Kidney (tissue), 14 donors: ENCODE data around the gene PIK3CD. TPM values are rescaled to one million over a fixed set of nuclear protein-coding genes. Genes with fewer than 3 reads are reported as not detected.
A peak's percentile ranks its signal among the peaks of the same experiment; 100 is the strongest.

Experiments
- DNase-seq, 5 donors: peaks; one replicate each; pipeline ENCODE4 v3.0.0-alpha.2; 2013 to 2020
- FAIRE-seq: peaks from 2 replicates; lab custom pipeline; 2012; peaks lifted over from hg19 to GRCh38; lab: Jason Lieb, UNC
- H3K27ac ChIP-seq, 2 donors: one replicate each; pipeline ENCODE4 v1.7.0; 2013; ENCODE audit warnings: low read depth in 2 of 2, low read length in 2 of 2, inconsistent platforms in 1 of 2
- H3K27me3 ChIP-seq: one replicate; pipeline ENCODE4 v1.7.1; 2013; ENCODE audit warnings: low read length, inconsistent platforms; ENCODE audit not compliant: control insufficient read depth, insufficient read depth
- H3K36me3 ChIP-seq, 3 donors: one replicate each; pipeline versions ENCODE4 v1.7.0 to v1.7.1; 2013; ENCODE audit warnings: low read length in 3 of 3, control low read depth in 1 of 3, inconsistent platforms in 1 of 3; ENCODE audit not compliant: insufficient read depth in 3 of 3, control insufficient read depth in 2 of 3
- H3K4me1 ChIP-seq, 3 donors: one replicate each; pipeline versions ENCODE4 v1.7.0 to v1.7.1; 2013; ENCODE audit warnings: low read length in 3 of 3, inconsistent platforms in 1 of 3, low read depth in 1 of 3; ENCODE audit not compliant: control insufficient read depth in 2 of 3, insufficient read depth in 2 of 3
- H3K4me3 ChIP-seq, 3 donors: one replicate each; pipeline versions ENCODE4 v1.7.0 to v1.8.1; 2013; ENCODE audit warnings: low read length in 3 of 3, control low read depth in 1 of 3, inconsistent platforms in 1 of 3
- H3K9ac ChIP-seq, 3 donors: one replicate each; pipeline versions ENCODE4 v1.7.0 to v1.7.1; 2013; ENCODE audit warnings: low read length in 3 of 3, control low read depth in 1 of 3, inconsistent platforms in 1 of 3
- H3K9me3 ChIP-seq, 3 donors: one replicate each; pipeline versions ENCODE4 v1.7.0 to v1.7.1; 2013; ENCODE audit warnings: low read length in 3 of 3, control low read depth in 1 of 3, inconsistent platforms in 1 of 3; ENCODE audit not compliant: control insufficient read depth in 2 of 3, insufficient read depth in 1 of 3
- intact Hi-C: fragments of 100-400 bp; cut with DNase I; formaldehyde crosslinking; loops from one replicate; pipeline ENCODE4 v1.11.1; 2022
- polyA plus RNA-seq: library from polyadenylated mRNA; stranded (reverse); fragments of 350-450 nt; fragmentation: Illumina TruSeq; extraction: RNeasy Lipid Tissue Mini Kit (QIAGEN cat#74804); gene quantifications from one replicate; pipeline ENCODE4 v1.2.3, GENCODE V29; 2014; ENCODE audit warnings: low read depth, low replicate concordance; ENCODE audit not compliant: insufficient read depth
- total RNA-seq: library from RNA; stranded (reverse); fragmentation: NEBNext Ultra II Directional; extraction: Animal tissue kit (Norgen Biotek cat#: 25700); gene quantifications from one replicate; pipeline ENCODE4 v1.2.1, GENCODE V29; 2021
- TF ChIP-seq, protein P1 (sequence below): IDR thresholded peaks from 3 replicates; pipeline ENCODE4 v1.5.1; 2012; ENCODE audit warnings: mild to moderate bottlenecking, moderate library complexity, borderline replicate concordance; ENCODE audit not compliant: insufficient read depth; ENCODE audit errors: extremely low read depth
- donor health status: control.
- donor health status: control.
- donor health status: control.
- donor health status: control.
- donor health status: control.
- donor health status: DM: yes; HTN: yes; CAD: no.
- donor health status: Normal renal cell carcinoma (clear cell type).

PIK3CD gene
- total and polyA plus RNA-seq, 2 donors from 2014 or later, result 5.3 to 19.7 TPM

DNA sequence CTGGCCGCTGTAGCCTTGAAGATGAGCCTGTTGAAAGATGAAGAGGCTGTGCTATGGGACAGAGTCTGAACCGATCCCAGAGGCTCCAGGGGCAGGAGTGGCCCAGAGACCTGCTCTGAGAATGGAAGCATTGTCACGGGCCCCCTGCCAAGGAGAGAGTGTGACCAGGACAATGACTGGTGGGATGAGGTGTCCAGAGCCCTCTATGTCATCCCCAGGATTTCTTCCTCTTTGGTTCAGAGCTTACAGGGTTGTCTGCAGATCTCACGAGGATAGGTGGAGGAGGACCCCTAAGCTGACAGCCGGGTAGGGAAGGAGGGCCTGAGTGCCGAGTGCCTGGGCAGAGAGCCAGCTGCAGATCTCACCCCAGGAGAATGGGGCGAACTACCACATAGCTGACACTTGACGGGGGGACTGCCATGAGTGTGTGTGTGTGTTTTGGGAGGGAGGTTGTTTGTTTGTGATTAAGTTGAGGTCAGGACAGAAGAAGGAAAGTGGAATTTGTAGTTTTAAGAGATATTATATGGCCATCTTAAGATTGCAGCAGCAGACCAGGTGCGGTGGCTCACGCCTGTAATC is 25.4 kb downstream of the PIK3CD start:
- TF ChIP-seq, protein P1, sequence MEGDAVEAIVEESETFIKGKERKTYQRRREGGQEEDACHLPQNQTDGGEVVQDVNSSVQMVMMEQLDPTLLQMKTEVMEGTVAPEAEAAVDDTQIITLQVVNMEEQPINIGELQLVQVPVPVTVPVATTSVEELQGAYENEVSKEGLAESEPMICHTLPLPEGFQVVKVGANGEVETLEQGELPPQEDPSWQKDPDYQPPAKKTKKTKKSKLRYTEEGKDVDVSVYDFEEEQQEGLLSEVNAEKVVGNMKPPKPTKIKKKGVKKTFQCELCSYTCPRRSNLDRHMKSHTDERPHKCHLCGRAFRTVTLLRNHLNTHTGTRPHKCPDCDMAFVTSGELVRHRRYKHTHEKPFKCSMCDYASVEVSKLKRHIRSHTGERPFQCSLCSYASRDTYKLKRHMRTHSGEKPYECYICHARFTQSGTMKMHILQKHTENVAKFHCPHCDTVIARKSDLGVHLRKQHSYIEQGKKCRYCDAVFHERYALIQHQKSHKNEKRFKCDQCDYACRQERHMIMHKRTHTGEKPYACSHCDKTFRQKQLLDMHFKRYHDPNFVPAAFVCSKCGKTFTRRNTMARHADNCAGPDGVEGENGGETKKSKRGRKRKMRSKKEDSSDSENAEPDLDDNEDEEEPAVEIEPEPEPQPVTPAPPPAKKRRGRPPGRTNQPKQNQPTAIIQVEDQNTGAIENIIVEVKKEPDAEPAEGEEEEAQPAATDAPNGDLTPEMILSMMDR, result no peak
- Histone ChIP-seq H3K27me3 (no peaks in the 10 kb centered on the region), H3K4me3 (no peak overlapping the region), H3K36me3 (no peaks in the 10 kb centered on the region), H3K9me3 (no peaks in the 10 kb centered on the region), H3K9ac (no peak overlapping the region), H3K27ac (no peak overlapping the region), H3K4me1 (no peaks in the 10 kb centered on the region)
- DNase-seq, result no peak
- FAIRE-seq, result no peak
- intact Hi-C loops, result no loop called here

DNA sequence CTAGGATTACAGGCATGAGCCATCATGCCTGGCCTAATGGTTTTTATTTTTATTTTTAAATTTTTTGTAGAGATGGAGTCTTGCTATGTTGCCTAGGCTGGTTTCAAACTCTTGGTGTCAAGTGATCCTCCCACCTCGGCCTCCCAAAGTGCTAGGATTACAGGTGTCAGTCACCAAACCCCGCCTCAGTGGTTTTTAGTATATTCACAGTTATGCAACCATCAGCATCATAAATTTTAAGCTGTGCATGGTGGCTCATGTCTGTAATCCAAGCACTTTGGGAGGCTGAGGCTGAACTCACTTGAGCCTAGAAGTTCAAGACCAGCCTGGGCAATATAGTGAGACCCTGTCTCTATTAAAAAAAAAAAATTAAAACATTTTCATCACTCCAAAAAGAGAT is 28.6 kb downstream of the PIK3CD start:
- no peak overlapping the region for H3K4me3 ChIP-seq
- intact Hi-C loops, result no loop called here
- no peaks in the 10 kb centered on the region for H3K36me3 ChIP-seq
- H3K4me1 ChIP-seq, result no peaks in the 10 kb centered on the region
- H3K9ac ChIP-seq, result no peak overlapping the region
- H3K27ac ChIP-seq, result no peak overlapping the region
- H3K27me3 ChIP-seq, result no peaks in the 10 kb centered on the region
- DNase-seq (no peak), FAIRE-seq (no peak)
- TF ChIP-seq, protein P1, result no peak
- no peaks in the 10 kb centered on the region for H3K9me3 ChIP-seq

DNA sequence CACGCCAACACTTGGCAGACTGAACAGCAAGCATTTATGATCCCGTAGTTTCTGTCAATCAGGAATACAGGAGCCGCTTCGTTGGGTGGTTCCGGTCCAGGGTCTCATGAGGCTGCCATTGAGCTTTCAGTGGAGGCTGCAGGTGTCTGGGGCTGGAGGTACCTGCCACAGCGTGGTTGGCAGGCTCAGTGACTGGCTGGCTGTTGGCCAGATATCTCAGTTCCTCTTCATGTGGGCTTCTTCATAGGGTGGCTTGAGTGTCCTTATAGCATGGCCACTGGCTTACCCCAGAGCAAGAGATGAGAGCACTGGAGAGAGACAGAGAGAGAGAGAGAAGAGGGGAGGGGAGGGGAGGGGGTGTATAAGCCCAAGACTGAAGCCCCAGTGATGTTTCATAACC is 29.3 kb downstream of the PIK3CD start:
- Histone ChIP-seq H3K9me3 (no peaks in the 10 kb centered on the region), H3K36me3 (no peaks in the 10 kb centered on the region), H3K9ac (no peak overlapping the region), H3K4me3 (no peak overlapping the region), H3K27me3 (no peaks in the 10 kb centered on the region), H3K27ac (no peak overlapping the region), H3K4me1 (no peaks in the 10 kb centered on the region)
- TF ChIP-seq, protein P1, result no peak
- no peak for FAIRE-seq
- peak in 2 of 5 donors; percentile 22 to 29 for DNase-seq
- intact Hi-C loops, result no loop called here

DNA sequence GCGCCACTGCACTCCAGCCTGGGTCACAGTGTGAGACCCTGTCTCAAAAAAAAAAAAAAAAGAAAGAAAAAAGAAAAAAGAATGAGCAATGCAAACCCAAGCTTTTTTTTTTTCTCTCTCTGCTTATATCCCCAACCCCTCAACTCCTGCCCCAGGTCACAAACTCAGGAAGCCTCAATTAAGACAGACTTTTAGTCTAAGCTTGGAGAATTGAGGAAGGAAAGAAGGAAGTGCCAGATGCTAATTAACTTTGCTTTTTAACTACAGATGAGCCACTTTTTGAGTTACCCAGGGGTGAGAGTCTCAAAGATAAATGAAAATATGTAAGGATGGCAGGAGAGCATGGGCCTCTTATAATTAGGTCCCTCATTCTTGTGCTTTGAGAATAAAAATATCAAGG is 33.3 kb downstream of the PIK3CD start:
- intact Hi-C loops, result no loop called here
- FAIRE-seq (no peak), DNase-seq (no peak)
- Histone ChIP-seq H3K4me3 (no peak overlapping the region), H3K36me3 (no peaks in the 10 kb centered on the region), H3K4me1 (peaks cover 0 to 17% (median 6%) of the 10 kb centered on the region in 3 donors), H3K27me3 (no peaks in the 10 kb centered on the region), H3K27ac (no peak overlapping the region), H3K9me3 (no peaks in the 10 kb centered on the region), H3K9ac (no peak overlapping the region)
- TF ChIP-seq, protein P1, result no peak
